Right lung (tissue), 10 donors: Measurements from ENCODE around the gene PGAP1. TPM values are rescaled to one million over a fixed set of nuclear protein-coding genes. Genes with fewer than 3 reads are reported as not detected.
A peak's percentile ranks its signal among the peaks of the same experiment; 100 is the strongest.

Experiments
- DNase-seq, 2 donors: peaks; one replicate each; pipeline ENCODE4 v3.0.0-alpha.2; 2013
- long read RNA-seq, 8 donors: transcript quantifications; one replicate each; lab custom pipeline, GENCODE V29; 2026
- polyA plus RNA-seq, 5 donors: library from polyadenylated mRNA; unstranded; fragments of 120-200 nt; gene quantifications; one replicate each; pipeline versions ENCODE4 v1.2.1 to v1.2.3, GENCODE V29; 2013; ENCODE audit warnings: inconsistent platforms in 1 of 5, low replicate concordance in 1 of 5; ENCODE audit not compliant: insufficient read length in 5 of 5, insufficient read depth in 1 of 5

Gene PGAP1, protein sequence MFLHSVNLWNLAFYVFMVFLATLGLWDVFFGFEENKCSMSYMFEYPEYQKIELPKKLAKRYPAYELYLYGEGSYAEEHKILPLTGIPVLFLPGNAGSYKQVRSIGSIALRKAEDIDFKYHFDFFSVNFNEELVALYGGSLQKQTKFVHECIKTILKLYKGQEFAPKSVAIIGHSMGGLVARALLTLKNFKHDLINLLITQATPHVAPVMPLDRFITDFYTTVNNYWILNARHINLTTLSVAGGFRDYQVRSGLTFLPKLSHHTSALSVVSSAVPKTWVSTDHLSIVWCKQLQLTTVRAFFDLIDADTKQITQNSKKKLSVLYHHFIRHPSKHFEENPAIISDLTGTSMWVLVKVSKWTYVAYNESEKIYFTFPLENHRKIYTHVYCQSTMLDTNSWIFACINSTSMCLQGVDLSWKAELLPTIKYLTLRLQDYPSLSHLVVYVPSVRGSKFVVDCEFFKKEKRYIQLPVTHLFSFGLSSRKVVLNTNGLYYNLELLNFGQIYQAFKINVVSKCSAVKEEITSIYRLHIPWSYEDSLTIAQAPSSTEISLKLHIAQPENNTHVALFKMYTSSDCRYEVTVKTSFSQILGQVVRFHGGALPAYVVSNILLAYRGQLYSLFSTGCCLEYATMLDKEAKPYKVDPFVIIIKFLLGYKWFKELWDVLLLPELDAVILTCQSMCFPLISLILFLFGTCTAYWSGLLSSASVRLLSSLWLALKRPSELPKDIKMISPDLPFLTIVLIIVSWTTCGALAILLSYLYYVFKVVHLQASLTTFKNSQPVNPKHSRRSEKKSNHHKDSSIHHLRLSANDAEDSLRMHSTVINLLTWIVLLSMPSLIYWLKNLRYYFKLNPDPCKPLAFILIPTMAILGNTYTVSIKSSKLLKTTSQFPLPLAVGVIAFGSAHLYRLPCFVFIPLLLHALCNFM
- 10 to 100 TPM; 16.8 to 35.0 (median 29.7) TPM for polyA plus RNA-seq
- long read RNA-seq, donor 1, full-length matches to known transcripts, result 2 of 2 reads
- long read RNA-seq, donor 1, partial matches to known transcripts, result 0 of 2 reads
- long read RNA-seq, donor 1, other reads (novel, unspliced or antisense), result 0 of 2 reads
- long read RNA-seq, donor 2, full-length matches to known transcripts, result 1 of 1 reads
- long read RNA-seq, donor 2, partial matches to known transcripts, result 0 of 1 reads
- long read RNA-seq, donor 2, other reads (novel, unspliced or antisense), result 0 of 1 reads
- long read RNA-seq, donor 3, full-length matches to known transcripts, result 1 of 1 reads
- long read RNA-seq, donor 3, partial matches to known transcripts, result 0 of 1 reads
- long read RNA-seq, donor 3, other reads (novel, unspliced or antisense), result 0 of 1 reads
- long read RNA-seq, donor 4, full-length matches to known transcripts, result 1 of 1 reads
- long read RNA-seq, donor 4, partial matches to known transcripts, result 0 of 1 reads
- long read RNA-seq, donor 4, other reads (novel, unspliced or antisense), result 0 of 1 reads
- long read RNA-seq, donor 5, full-length matches to known transcripts, result 2 of 2 reads
- long read RNA-seq, donor 5, partial matches to known transcripts, result 0 of 2 reads
- long read RNA-seq, donor 5, other reads (novel, unspliced or antisense), result 0 of 2 reads
- long read RNA-seq, donor 6, full-length matches to known transcripts, result 5 of 5 reads
- long read RNA-seq, donor 6, partial matches to known transcripts, result 0 of 5 reads
- long read RNA-seq, donor 6, other reads (novel, unspliced or antisense), result 0 of 5 reads
- long read RNA-seq, donor 7, full-length matches to known transcripts, result 1 of 1 reads
- long read RNA-seq, donor 7, partial matches to known transcripts, result 0 of 1 reads
- long read RNA-seq, donor 7, other reads (novel, unspliced or antisense), result 0 of 1 reads
- long read RNA-seq, donor 8, full-length matches to known transcripts, result 1 of 1 reads
- long read RNA-seq, donor 8, partial matches to known transcripts, result 0 of 1 reads
- long read RNA-seq, donor 8, other reads (novel, unspliced or antisense), result 0 of 1 reads

DNA sequence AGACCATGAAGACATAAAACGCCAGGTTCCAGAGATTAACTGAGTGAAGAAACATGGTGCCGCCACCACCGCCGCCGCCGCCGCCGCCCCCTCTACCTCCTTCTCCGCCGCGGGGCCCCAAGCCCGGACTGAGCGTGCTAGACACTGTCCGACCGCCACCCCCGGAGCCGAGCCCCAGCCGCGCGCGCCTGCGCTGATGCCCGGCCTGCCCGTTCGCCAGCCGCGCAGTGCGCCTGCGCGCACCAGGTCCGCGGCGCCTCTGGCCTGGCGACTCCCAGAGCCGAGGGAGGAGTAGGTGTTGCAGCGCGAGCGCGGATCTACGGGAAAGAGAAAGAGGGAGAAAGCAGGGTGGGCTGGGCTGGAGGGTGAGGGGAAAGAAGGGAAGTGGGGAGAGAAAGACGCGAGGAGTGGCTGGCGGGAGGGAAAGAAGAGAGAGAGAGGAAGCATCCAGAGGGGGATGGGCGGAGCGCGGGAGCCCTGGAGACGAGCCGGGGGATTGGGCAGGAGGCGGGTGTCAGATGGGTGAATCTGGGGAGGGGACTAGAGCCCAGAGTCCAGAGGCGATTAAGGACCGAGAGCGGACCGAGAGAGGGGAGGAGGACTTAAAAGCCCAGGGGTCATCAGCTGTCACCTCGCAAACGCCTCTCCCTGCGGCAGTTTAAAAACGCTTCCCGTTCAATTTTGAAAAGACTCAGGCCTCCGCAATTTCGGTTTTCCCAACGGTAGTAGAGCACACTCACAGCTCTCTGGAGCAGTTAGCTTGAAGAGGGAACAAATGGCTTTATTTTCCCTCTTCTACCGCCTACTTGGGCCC, at the start of gene PGAP1:
Gene PGAP1 (minus strand): TSS at position 146 of the 814 bp plus-strand sequence. CDS start 91 bp downstream, at position 55.
- peak; percentile 96 to 97 for DNase-seq

DNA sequence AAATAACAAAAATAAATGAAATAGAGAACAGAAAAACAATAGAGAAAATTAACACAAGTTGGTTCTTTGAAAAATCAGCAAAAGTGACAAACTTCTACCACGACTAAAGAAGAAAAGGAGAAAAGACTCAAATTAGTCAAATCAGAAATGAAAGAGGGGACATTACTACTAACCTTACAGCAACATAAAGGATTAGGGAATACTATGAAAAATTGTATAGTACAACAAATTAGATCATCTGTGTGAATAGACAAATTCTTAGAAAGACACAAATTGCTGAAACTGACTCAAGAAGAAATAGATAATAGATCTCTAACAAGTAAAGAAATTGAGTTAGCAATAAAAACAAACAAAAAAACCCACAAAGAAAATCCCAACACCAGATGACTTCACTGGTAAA, 48.5 kb upstream of the PGAP1 start:
- DNase-seq, result no peak

DNA sequence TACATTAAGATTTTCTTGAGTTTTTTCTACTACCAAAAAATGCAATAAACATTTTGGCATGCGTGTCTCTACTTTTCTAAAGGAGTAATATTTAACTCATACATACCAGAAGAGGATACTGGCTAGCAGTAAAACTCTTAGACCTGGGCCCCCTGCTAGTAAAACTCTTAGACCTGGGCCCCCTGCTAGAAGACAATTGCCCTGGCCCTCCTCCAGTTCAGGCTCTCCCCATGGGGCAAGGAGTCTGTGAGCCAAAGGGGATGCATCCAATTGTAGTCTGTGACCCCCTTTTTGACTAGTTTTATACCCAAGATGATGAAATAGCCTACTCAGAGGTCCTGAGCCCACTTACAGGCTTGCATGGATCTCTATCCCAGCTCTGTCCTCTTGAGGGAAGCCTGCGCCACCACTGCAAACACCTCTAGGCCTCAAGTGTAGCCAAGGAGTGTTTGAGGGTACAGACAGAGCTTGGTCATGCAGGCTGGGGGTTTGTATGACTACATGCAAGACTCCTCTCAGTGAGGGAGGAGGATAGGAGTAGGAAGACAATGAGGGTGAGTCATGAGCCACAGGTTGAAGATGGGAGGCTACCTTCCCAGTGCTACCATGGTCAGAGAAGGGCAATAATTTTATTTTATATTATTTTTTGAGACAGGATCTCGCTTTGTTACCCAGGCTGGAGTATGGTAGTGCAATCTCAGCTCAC, 45.2 kb upstream of the PGAP1 start:
- DNase-seq, result no peak

DNA sequence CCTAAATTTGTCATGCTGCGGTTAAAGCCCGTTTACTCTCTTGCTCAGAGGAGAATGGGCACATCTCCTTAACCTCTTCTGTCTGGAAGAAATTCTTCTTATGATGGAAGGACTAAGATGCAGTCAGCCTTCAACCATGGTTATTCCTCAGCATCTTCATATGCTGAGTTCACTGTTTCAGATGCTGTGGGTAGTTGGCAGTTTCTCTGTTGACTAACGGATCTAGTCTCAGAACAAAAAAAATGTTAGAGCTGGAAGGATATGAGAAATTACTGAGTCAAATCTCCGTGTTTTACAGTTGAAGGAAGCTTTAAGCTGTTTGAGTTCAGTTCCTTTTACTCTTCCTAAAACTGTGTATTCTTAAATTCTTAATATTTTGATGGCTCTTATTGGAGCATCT, 43.6 kb upstream of the PGAP1 start:
- DNase-seq, result no peak

DNA sequence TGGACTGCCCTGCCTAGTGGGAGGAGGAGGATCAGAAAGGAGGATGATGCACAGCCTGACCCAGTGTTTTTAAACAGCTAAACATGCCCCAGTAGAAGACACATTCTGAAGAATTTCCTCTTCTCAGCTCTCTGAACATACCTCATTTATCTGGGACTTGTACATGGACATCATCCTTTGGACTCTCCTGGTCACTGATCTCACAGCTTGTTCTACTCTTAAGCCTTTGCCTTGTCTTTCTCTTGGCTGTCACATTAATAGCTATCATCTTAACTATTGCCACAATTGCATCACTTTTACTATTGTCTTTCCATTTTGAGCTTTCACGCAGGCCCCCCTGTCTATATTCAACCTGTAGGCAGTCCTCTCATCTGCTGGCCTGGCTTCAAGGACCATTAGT, 42.0 kb upstream of the PGAP1 start:
- DNase-seq, result no peak

DNA sequence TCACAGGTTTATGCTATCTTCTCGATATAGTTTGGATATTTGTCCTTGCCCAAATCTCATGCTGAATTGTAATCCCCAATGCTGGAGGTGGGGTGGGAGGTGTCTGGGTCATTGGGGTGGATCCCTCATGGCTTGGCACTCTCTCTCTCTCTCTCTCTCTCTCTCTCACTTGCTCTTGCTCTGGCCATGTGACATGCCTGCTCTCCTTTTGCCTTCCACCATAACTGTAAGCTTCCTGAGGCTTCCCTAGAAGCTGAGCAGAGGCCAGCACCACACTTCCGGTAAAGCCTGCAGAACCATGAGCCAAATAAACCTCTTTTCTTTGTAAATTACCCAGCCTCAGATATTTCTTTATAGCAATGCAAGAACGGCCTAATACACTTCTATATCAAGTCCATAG, 41.3 kb upstream of the PGAP1 start:
- DNase-seq, result no peak

DNA sequence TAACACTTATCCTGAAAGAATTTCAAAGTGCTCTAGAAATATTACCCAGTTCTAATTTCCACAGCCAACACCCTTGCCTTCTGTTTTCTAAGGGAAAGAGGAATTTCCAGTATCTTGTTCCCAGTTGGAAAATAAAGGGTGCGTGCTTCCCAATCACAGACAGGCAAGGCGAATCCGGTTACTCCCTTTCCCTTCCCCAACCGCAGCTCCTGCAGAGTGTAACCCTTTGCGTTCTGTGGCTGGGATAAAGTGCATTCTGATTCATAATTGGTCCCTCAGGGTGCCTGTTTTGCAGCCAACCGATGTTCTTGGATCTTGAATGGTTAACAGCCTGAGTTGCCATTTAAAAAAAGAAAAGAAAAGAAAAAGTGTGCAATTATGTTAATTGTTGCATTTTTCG, 40.6 kb upstream of the PGAP1 start:
- peak in 1 of 2 donors; percentile 33 for DNase-seq

DNA sequence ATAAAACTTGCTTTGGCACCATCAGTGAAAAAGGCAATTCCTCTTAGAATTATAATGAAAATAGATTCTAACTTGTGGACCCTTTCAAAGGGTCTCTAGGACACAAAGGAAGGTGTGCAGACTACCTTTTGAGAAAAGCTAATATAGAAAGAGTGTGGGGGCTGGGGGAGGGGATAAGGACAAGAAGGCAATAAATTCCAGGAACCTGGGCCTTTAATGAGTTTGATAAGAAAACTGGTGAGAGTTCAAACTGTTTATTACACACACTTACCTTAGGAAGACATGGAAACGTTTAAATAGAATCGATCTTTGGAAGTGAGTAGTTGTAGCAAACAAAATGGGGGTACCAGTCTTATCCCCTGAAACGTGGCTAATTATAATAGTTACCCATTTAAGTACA, 39.6 kb upstream of the PGAP1 start:
- DNase-seq, result no peak

DNA sequence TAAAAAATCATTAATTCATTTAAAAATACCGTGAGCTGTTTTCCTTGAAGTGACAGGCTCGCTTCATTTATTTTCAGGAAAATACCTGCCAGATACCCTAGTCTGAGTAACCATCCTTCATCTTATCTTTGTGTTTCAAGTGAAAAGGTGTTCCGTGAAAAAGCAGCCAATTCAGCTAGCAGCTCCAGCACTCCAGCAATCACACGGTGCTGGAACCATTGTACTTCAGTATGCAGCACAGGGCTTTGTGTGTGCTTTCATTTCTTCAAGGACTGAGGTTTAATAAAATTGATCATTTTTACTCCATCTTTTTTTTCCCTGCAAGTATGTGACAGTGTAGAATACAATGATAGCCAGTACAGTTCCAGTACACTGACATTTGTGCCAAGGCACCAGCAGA, 39.1 kb upstream of the PGAP1 start:
- no peak for DNase-seq

DNA sequence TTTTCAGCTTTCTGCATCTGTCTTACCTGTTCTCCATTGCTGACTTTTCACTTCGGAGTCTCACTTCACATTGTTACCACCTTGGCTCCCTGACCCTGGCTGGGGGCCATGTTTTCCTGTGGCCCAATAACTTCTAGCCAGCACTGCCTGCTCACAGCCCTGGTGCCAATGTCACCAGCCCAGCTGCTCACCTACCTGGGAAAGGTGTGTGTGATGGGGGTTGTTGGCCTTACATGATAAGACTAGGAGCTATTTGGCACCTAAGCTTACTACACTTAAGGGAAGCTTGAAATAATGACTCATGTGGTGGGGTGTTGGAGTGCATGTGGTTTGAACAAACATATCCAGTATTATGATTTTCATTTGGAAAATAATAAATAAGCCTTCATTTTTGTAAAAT, 37.5 kb upstream of the PGAP1 start:
- DNase-seq, result no peak

DNA sequence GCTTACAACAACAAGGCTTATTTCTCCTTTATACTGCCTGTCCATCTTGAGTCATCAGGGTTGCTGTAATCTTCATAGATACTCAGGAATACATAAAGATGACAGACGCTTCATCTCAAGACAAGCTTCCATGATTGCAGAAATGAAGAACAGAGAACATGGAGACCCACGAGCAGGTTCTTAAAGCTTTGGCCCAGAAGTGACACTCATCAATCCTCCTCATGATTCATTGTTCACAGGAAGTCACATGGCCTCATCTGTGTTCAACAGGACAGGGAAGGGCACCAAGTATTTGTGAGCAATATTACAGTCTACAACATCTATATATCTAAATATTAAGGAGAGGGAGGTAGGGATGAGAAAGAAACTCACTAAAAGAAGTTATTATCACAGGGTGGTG, 36.5 kb upstream of the PGAP1 start:
- no peak for DNase-seq

DNA sequence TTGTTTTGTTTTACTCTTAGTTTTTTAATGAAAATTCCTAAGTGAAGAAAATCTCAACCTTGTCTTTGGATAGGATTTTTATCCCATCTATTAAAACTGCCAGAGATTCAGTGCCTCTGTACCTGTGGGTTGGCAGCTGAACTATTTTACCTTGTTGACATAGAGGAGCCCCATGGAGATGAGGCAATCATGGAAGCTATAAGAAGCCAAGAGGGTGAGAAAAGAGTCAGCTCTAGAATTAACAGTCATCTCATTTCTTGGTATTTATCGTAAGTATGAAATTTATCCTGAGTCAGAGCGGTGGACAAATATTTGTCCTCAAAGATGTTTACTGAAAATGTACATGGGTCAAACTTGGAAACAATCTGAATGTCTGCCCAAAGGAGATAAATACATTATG, 35.8 kb upstream of the PGAP1 start:
- no peak for DNase-seq

DNA sequence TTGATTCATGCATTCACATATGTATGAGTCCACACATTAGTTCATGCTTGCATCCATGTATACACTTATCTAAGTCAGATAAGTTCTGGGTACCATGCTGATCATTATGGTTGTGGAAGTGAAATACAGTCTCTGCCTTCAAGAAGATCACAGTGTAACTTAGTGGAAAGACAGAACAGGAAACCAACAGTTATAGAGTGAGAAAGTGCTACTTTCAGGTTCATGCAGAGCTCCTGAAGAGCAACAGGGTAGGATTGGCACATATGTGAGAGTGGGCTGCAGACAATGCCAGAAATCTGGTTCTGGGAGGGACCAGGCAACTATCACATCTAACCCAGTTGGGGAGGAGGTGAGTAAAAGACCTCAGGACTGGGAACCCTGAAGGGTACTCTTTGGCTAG, 35.4 kb upstream of the PGAP1 start:
- DNase-seq, result no peak

DNA sequence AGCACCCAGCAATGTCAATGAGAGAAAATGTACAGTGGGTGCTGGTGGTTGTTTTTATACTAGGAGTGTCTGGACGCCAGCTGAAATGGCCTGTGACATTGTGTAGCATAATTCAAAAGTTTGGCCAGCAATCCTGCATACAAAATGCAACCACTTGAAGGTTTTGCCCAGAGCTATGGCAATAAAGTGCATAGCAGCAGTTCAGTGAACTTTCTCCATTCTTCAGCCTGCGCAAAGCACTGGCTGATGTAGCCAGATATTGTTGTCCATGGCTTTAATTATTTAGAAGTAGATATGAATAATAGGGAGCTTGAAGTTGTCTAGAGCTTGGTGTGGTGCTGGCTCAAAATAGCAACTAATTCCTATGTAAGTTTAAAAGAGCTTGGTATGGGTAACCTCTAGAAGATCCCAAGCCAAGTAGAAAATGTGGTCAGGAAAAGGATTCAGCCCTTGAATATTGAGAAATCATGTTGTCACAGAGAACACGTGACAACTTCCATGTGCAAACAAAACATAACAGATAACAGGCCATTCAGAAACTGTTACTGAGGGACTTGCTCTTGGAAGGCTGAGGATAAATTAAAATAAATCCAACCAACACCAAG, 33.3 kb upstream of the PGAP1 start:
- no peak for DNase-seq

DNA sequence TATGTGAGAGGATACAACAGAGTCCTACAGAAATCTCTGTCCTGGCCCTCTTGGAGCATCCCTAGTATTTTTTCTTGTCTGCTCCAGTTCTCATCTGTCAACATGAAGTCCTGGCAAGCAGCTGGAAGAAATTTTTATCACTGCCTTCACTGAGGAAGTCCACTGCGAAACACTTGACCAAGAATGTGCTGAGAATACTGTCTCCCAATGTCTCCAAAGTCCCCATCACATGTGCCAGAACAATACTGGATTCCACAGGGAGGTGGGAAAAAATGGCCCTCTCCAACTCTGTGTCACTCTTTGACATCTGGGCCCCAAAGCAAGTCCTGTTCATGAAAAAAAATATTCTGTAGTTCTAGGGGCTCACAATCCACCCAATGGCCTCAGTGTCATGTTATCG, 32.8 kb upstream of the PGAP1 start:
- DNase-seq, result no peak

DNA sequence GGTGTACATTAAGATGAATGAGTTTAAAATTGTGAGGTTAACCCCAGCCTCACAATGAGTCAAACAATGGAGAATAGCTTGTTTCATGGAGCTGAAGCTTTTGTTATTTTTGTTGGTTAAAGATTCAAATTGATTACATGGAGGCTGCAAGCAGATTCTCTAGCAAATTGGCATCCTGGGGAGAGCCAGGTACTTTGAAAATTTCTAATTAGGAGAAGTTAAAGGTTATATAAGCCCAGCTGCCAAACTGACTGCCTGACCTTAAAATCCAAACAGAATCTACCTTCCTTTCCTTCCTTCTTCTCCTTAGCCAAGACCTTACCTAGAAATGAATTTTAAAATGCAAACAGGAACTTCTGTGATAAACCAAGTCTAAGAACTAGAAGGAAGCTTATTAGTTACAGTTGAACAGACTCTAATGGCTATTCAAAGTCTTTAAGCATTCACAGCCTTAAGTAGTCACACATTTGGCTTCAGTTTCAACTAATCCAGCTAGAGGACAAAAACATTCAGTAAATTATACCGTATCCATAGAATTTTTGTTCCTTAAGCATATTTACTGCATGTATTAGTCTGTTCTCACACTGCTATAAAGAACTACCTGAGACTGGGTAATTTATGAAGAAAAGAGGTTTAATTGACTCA, 31.5 kb upstream of the PGAP1 start:
- DNase-seq, result no peak

DNA sequence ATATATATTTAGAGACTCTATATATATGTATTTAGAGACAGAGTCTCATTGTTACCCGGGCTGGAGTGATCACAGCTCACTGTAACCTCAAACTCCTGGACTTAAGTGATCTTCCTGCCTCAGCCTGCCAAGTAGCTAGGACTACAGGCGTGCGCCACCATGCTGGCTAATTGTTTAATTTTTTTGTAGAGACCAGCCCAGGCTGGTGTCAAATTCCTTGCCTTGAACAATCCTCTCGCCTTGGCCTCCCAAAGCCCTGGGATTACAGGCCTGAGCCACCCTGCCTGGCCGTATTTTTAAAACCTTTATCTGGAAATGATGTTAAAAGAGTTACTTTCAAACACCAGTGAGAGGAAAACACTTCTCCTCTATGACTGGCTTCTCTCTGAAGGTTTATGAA, 30.9 kb upstream of the PGAP1 start:
- no peak for DNase-seq

DNA sequence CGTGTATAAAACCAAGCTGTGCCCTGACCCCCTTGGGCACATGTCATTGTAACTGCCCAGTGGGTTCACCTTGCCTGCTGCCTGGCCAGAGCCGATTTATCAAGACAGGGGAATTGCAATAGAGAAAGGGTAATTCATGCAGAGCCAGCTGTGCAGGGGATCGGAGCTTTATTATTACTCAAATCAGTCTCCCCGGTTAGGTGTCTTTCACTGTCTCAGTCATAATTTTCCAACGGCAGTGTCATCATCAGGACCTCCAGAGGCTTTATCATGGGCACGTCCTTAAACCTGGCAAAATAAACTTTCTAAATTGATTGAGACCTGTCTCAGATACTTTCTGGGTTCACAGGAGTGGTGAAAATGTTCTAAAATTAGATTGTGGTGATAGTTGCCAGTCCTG, 29.6 kb upstream of the PGAP1 start:
- no peak for DNase-seq
